Liver (tissue), 9 donors: ENCODE data around the gene SHLD1. TPM values are rescaled to one million over a fixed set of nuclear protein-coding genes. Genes with fewer than 3 reads are reported as not detected.
"Not testable (repeated sequence)": the region's sequence is repeated elsewhere in the genome, so short reads cannot be mapped to it uniquely, and the experiment has no call there.

Experiments used
- DNase-seq: peaks from one replicate; pipeline ENCODE4 v3.0.0-alpha.2; 2017; ENCODE audit warnings: low spot score
- H3K27ac ChIP-seq, 2 donors: one replicate each; pipeline ENCODE4 v1.7.0; 2013; ENCODE audit warnings: inconsistent platforms in 2 of 2, low read length in 2 of 2, control low read depth in 1 of 2, low read depth in 1 of 2, mild to moderate bottlenecking in 1 of 2
- H3K27me3 ChIP-seq, 4 donors: one replicate each; pipeline versions ENCODE4 v1.6.1 to v1.7.0; 2013; ENCODE audit warnings: low read length in 3 of 4, inconsistent platforms in 1 of 4, mild to moderate bottlenecking in 1 of 4, moderate library complexity in 1 of 4; ENCODE audit not compliant: control insufficient read depth in 4 of 4, insufficient read depth in 4 of 4
- H3K36me3 ChIP-seq, 4 donors: one replicate each; pipeline versions ENCODE4 v1.6.1 to v1.7.0; 2013; ENCODE audit warnings: low read length in 3 of 4, mild to moderate bottlenecking in 3 of 4, low read depth in 1 of 4, moderate library complexity in 1 of 4; ENCODE audit not compliant: control insufficient read depth in 4 of 4, insufficient read depth in 3 of 4
- H3K4me1 ChIP-seq, 4 donors: one replicate each; pipeline versions ENCODE4 v1.6.1 to v1.7.0; 2013; ENCODE audit warnings: low read length in 3 of 4, mild to moderate bottlenecking in 3 of 4, moderate library complexity in 1 of 4; ENCODE audit not compliant: control insufficient read depth in 4 of 4, insufficient read depth in 4 of 4
- H3K4me3 ChIP-seq, 3 donors: one replicate each; pipeline versions ENCODE4 v1.6.1 to v1.7.0; 2013; ENCODE audit warnings: low read length in 3 of 3, control low read depth in 1 of 3, low read depth in 1 of 3, mild to moderate bottlenecking in 1 of 3
- H3K9ac ChIP-seq, 2 donors: one replicate each; pipeline ENCODE4 v1.7.0; 2013; ENCODE audit warnings: low read length in 2 of 2, mild to moderate bottlenecking in 2 of 2, moderate library complexity in 2 of 2, control low read depth in 1 of 2, low read depth in 1 of 2
- H3K9me3 ChIP-seq, 4 donors: one replicate each; pipeline versions ENCODE4 v1.6.1 to v1.7.0; 2013; ENCODE audit warnings: low read length in 3 of 4; ENCODE audit not compliant: control insufficient read depth in 4 of 4
- ATF3 ChIP-seq: IDR thresholded peaks from 2 replicates; pipeline ENCODE4 v1.6.1; 2016; ENCODE audit warnings: antibody characterized with exemption
- CTCF ChIP-seq: fragments of 150-350 bp; IDR thresholded peaks from 2 replicates; pipeline ENCODE4 v1.5.1; 2017; ENCODE audit warnings: improper control_type of control experiment, low read depth, low read length; ENCODE audit not compliant: missing input control
- EGR1 ChIP-seq, 2 donors: IDR thresholded peaks; 2 replicates each; pipeline ENCODE4 v1.6.1; 2016 to 2018; ENCODE audit warnings: antibody characterized with exemption in 2 of 2, low read depth in 2 of 2
- FOXA1 ChIP-seq: IDR thresholded peaks from 2 replicates; pipeline ENCODE4 v1.6.1; 2016; ENCODE audit warnings: antibody characterized with exemption
- FOXA2 ChIP-seq: IDR thresholded peaks from 2 replicates; pipeline ENCODE4 v1.6.1; 2016; ENCODE audit warnings: antibody characterized with exemption
- HNF4A ChIP-seq, 2 donors: conservative IDR thresholded peaks; 2 replicates each; pipeline ENCODE4 v1.6.1; 2016; ENCODE audit warnings: antibody characterized with exemption in 2 of 2, mild to moderate bottlenecking in 2 of 2
- HNF4G ChIP-seq: IDR thresholded peaks from 2 replicates; pipeline ENCODE4 v1.6.1; 2016; ENCODE audit warnings: antibody characterized with exemption
- JUND ChIP-seq, 2 donors: IDR thresholded peaks; 2 replicates each; pipeline ENCODE4 v1.6.1; 2016; ENCODE audit warnings: antibody characterized with exemption in 2 of 2
- MAX ChIP-seq: IDR thresholded peaks from 2 replicates; pipeline ENCODE4 v1.6.1; 2016; ENCODE audit warnings: antibody characterized with exemption
- NR2F2 ChIP-seq: IDR thresholded peaks from 2 replicates; pipeline ENCODE4 v1.6.1; 2016; ENCODE audit warnings: antibody characterized with exemption
- RAD21 ChIP-seq, 2 donors: IDR thresholded peaks; 2 replicates each; pipeline ENCODE4 v1.6.1; 2016; ENCODE audit warnings: antibody characterized with exemption in 2 of 2, mild to moderate bottlenecking in 2 of 2
- REST ChIP-seq: IDR thresholded peaks from 2 replicates; pipeline ENCODE4 v1.6.1; 2016; ENCODE audit warnings: antibody characterized with exemption, mild to moderate bottlenecking
- RXRA ChIP-seq, 2 donors: IDR thresholded peaks; 2 replicates each; pipeline ENCODE4 v1.6.1; 2017 to 2018; ENCODE audit warnings: antibody characterized with exemption in 2 of 2, mild to moderate bottlenecking in 1 of 2
- ZBTB33 ChIP-seq: IDR thresholded peaks from 2 replicates; pipeline ENCODE4 v1.6.1; 2016; ENCODE audit warnings: antibody characterized with exemption
- WGBS: extraction: QIAGEN DNeasy Blood & Tissue Kit; methylation state at CpG from one replicate; pipeline ENCODE4 v1.1.7; 2013; 5-methylcytosine and 5-hydroxymethylcytosine counted together
- polyA plus RNA-seq, 2 donors: library from polyadenylated mRNA; stranded (reverse) in 1 of 2; unstranded in 1 of 2; fragments of 200-250 nt in 1 of 2; fragments of >200 nt in 1 of 2; fragmentation: Nextera tagmentation in 1 of 2; extraction: Ambion mirVana in 1 of 2; gene quantifications; one replicate each; pipeline versions ENCODE4 v1.2.1 to v1.2.3, GENCODE V29; 2013 to 2015
- total RNA-seq, 2 donors: library from RNA; depleted of rRNA; stranded (reverse); fragments of >200 nt; gene quantifications; one replicate each; pipeline ENCODE4 v1.2.3, GENCODE V29; 2014
- donor health status: healthy.
- donor health status: healthy.
- donor health status: healthy.
- donor health status: healthy.
- donor health status: healthy.

SHLD1 gene
- total and polyA plus RNA-seq, 4 donors, result 0.92 to 5.0 (median 2.0) TPM

GRCh38 chr20:5746064-5746463, 4.1 kb upstream of the SHLD1 start:
- peaks cover 0 to 7% (median 2%) of the 10 kb centered on the region in 4 donors for H3K4me1 ChIP-seq
- WGBS, result 88% methylated on average over 1 of the region's 1 CpG

GRCh38 chr20:5748246-5748645, 2.0 kb upstream of the SHLD1 start:
- TF ChIP-seq ZBTB33 (no peak), ATF3 (no peak), REST (no peak), FOXA2 (no peak), EGR1 (IDR thresholded peaks at IDR 0.05; ENCODE audit: low read depth in 2 of 2) (no peak), RAD21 (IDR thresholded peaks at IDR 0.05) (no peak), MAX (no peak), HNF4A (conservative IDR thresholded peaks at IDR 0.05) (no peak), NR2F2 (no peak), CTCF (no peak), FOXA1 (no peak), JUND (IDR thresholded peaks at IDR 0.05) (no peak)
- no peak for DNase-seq
- Histone ChIP-seq H3K36me3 (no peaks in the 10 kb centered on the region), H3K9ac (no peak overlapping the region), H3K4me1 (peaks cover 0 to 9% (median 3%) of the 10 kb centered on the region in 4 donors), H3K27ac (no peak overlapping the region), H3K27me3 (no peaks in the 10 kb centered on the region), H3K9me3 (no peaks in the 10 kb centered on the region), H3K4me3 (no peak overlapping the region)
- 82% methylated on average over 6 of the region's 6 CpGs for WGBS

More at GRCh38 chr20:5746064-5746463, 4.1 kb upstream of the SHLD1 start:
- no peaks in the 10 kb centered on the region for H3K27me3 ChIP-seq
- H3K9ac ChIP-seq, result no peak overlapping the region
- no peak overlapping the region for H3K4me3 ChIP-seq
- no peaks in the 10 kb centered on the region for H3K36me3 ChIP-seq
- H3K9me3 ChIP-seq, result no peaks in the 10 kb centered on the region
- TF ChIP-seq MAX (no peak), NR2F2 (no peak), RAD21 (IDR thresholded peaks at IDR 0.05) (no peak), FOXA2 (no peak), RXRA (IDR thresholded peaks at IDR 0.05) (no peak), ATF3 (no peak), JUND (IDR thresholded peaks at IDR 0.05) (no peak), FOXA1 (no peak), HNF4G (no peak), HNF4A (conservative IDR thresholded peaks at IDR 0.05) (no peak)
- DNase-seq, result no peak
- H3K27ac ChIP-seq, result no peak overlapping the region

- not testable (repeated sequence) for H3K9ac ChIP-seq, H3K27me3 ChIP-seq, H3K27ac ChIP-seq, H3K4me1 ChIP-seq, H3K36me3 ChIP-seq, H3K4me3 ChIP-seq, DNase-seq, H3K9me3 ChIP-seq
- 98% methylated on average over 12 of the region's 12 CpGs for WGBS
Observed at GRCh38 chr20:5749512-5749951, 669 bp upstream of the SHLD1 start.
